ENCODE results near the gene KRTAP5-7. TPM values are rescaled to one million over a fixed set of nuclear protein-coding genes. Genes with fewer than 3 reads are reported as not detected.
A peak's percentile ranks its signal among the peaks of the same experiment; 100 is the strongest.

Gene KRTAP5-7
- total RNA-seq, 1 experiment from 2014 or later, result not detected

DNA sequence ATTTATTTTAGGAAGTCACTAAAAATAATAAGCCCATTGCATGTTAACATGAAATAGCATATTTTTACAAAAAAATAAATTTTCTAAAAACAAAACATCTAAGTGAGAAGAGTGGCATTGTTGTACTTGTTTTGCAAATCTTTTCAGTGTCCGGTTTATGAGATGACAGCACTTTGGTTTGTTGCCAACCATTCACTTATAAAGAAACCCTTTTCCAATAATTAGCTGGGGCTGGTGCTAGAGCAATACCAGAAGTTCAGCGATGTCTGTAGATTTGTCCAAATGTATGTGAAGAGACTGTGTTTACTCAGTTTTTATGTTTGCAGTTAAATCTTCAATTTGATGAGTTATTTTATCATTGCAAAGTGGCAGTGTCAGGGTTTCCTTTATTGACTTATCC is 22.1 kb upstream of the KRTAP5-7 start:
- peaks cover 7% of the 10 kb centered on the region for H3K36me3 Mint-ChIP-seq (ENCODE audit: insufficient read depth, unreplicated experiment)
- CTCF ChIA-PET, result no interaction called here

DNA sequence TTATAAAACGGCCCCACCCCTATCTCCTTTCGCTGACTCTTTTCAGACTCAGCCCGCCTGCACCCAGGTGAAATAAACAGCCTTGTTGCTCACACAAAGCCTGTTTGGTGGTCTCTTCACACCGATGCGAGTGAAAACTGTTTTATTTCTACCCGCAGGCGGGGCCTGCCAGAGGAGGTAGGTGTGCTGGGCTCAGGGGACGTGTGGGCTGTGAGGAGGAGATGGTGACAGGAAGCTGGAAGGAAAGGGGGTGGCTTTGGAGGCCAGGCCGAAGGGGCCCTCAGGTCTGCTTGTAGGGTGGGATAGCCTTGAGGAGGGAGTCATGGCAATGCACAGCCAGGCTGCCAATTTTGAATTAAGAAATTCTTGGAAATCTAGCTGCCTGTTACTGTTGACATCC is 21.3 kb upstream of the KRTAP5-7 start:
- Mint-ChIP-seq H3K27ac (ENCODE audit: unreplicated experiment) (no peak overlapping the region), H3K9me3 (ENCODE audit: unreplicated experiment) (peaks cover 12% of the 10 kb centered on the region), H3K4me1 (ENCODE audit: low read depth, unreplicated experiment) (no peaks in the 10 kb centered on the region), H3K27me3 (ENCODE audit: insufficient read depth, unreplicated experiment) (no peaks in the 10 kb centered on the region), H3K4me3 (ENCODE audit: unreplicated experiment) (no peak overlapping the region), H3K36me3 (ENCODE audit: insufficient read depth, unreplicated experiment) (peaks cover 2% of the 10 kb centered on the region)
- Histone ChIP-seq H3K4me3 (ENCODE audit: low read depth, low read length) (no peak overlapping the region), H3K36me3 (ENCODE audit: control insufficient read depth, insufficient read depth, low read length) (peaks cover 1% of the 10 kb centered on the region; the same call in 1 of the 2 replicates), H3K9me3 (no peaks in the 10 kb centered on the region), H3K4me1 (no peaks in the 10 kb centered on the region), H3K27me3 (replicated peaks; ENCODE audit: control insufficient read depth, insufficient read depth, low read length) (no peaks in the 10 kb centered on the region)
- POLR2A ChIA-PET, result no interaction called here
- TF ChIP-seq, protein P1, sequence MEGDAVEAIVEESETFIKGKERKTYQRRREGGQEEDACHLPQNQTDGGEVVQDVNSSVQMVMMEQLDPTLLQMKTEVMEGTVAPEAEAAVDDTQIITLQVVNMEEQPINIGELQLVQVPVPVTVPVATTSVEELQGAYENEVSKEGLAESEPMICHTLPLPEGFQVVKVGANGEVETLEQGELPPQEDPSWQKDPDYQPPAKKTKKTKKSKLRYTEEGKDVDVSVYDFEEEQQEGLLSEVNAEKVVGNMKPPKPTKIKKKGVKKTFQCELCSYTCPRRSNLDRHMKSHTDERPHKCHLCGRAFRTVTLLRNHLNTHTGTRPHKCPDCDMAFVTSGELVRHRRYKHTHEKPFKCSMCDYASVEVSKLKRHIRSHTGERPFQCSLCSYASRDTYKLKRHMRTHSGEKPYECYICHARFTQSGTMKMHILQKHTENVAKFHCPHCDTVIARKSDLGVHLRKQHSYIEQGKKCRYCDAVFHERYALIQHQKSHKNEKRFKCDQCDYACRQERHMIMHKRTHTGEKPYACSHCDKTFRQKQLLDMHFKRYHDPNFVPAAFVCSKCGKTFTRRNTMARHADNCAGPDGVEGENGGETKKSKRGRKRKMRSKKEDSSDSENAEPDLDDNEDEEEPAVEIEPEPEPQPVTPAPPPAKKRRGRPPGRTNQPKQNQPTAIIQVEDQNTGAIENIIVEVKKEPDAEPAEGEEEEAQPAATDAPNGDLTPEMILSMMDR (IDR thresholded peaks at IDR 0.05; ENCODE audit: insufficient read depth in 1 of 2, low read depth in 1 of 2, low read length in 1 of 2, severe bottlenecking in 1 of 2, unreplicated experiment in 1 of 2), result no peak
- peak in 1 of 2 experiments; percentile 23 for DNase-seq
- CTCF ChIA-PET, result no interaction called here
- intact Hi-C loops (cut with micrococcal nuclease; ENCODE audit: unreplicated experiment), result no loop called here
- no TSS peak for BruUV-seq (replicated peaks)

More for the DNA sequence above, 22.1 kb upstream of the KRTAP5-7 start:
- Histone ChIP-seq H3K27me3 (replicated peaks; ENCODE audit: control insufficient read depth, insufficient read depth, low read length) (no peaks in the 10 kb centered on the region), H3K36me3 (ENCODE audit: control insufficient read depth, insufficient read depth, low read length) (peaks cover 3% of the 10 kb centered on the region), H3K4me1 (no peaks in the 10 kb centered on the region), H3K9me3 (no peaks in the 10 kb centered on the region), H3K4me3 (ENCODE audit: low read depth, low read length) (no peak overlapping the region)
- no peak overlapping the region for H3K4me3 Mint-ChIP-seq (ENCODE audit: unreplicated experiment)
- TF ChIP-seq, protein P1 (IDR thresholded peaks at IDR 0.05; ENCODE audit: insufficient read depth in 1 of 2, low read depth in 1 of 2, low read length in 1 of 2, severe bottlenecking in 1 of 2, unreplicated experiment in 1 of 2), result no peak
- H3K27me3 Mint-ChIP-seq (ENCODE audit: insufficient read depth, unreplicated experiment), result no peaks in the 10 kb centered on the region
- POLR2A ChIA-PET, result no interaction called here
- BruUV-seq (replicated peaks), result no TSS peak
- DNase-seq, result no peak
- H3K4me1 Mint-ChIP-seq (ENCODE audit: low read depth, unreplicated experiment), result no peaks in the 10 kb centered on the region
- intact Hi-C loops (cut with micrococcal nuclease; ENCODE audit: unreplicated experiment), result no loop called here
- no peak overlapping the region for H3K27ac Mint-ChIP-seq (ENCODE audit: unreplicated experiment)
- H3K9me3 Mint-ChIP-seq (ENCODE audit: unreplicated experiment), result peaks cover 11% of the 10 kb centered on the region

DNA sequence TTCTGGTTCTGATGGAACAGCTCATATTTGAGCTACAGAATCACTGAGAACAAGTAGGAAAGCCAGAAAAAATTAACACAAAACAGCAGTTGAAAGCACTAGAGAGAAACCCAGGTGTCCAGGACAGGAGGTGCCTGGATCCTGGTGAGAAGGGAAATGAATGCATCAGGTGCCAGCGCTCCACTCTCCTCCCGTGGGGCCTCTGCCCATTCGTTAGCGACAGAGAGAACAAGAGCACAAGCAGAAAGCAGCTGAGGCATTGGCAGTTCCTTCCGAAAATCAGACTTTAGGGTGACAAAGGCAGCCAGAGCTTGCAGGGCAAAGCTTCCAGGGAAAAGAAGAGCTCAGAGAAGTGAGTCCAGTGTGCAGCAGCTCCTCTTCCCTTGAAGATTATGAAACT is 20.0 kb upstream of the KRTAP5-7 start:
- peak in 1 of 2 experiments; percentile 8 for DNase-seq
- Histone ChIP-seq H3K36me3 (ENCODE audit: control insufficient read depth, insufficient read depth, low read length) (peaks cover 1% of the 10 kb centered on the region; the same call in 1 of the 2 replicates), H3K4me3 (ENCODE audit: low read depth, low read length) (no peak overlapping the region), H3K27me3 (replicated peaks; ENCODE audit: control insufficient read depth, insufficient read depth, low read length) (no peaks in the 10 kb centered on the region), H3K9me3 (no peaks in the 10 kb centered on the region), H3K4me1 (no peaks in the 10 kb centered on the region)
- Mint-ChIP-seq H3K36me3 (ENCODE audit: insufficient read depth, unreplicated experiment) (no peaks in the 10 kb centered on the region), H3K27ac (ENCODE audit: unreplicated experiment) (no peak overlapping the region), H3K4me1 (ENCODE audit: low read depth, unreplicated experiment) (no peaks in the 10 kb centered on the region), H3K9me3 (ENCODE audit: unreplicated experiment) (peaks cover 16% of the 10 kb centered on the region), H3K27me3 (ENCODE audit: insufficient read depth, unreplicated experiment) (peaks cover under 1% of the 10 kb centered on the region), H3K4me3 (ENCODE audit: unreplicated experiment) (no peak overlapping the region)
- CTCF ChIA-PET, result interaction anchor here (0.6 to 0.9 kb wide), 2 partner anchors 54 to 293 kb away, joined by 3 read pairs; partner anchors contain the start of gene NADSYN1
- TF ChIP-seq, protein P1 (IDR thresholded peaks at IDR 0.05; ENCODE audit: insufficient read depth in 1 of 2, low read depth in 1 of 2, low read length in 1 of 2, severe bottlenecking in 1 of 2, unreplicated experiment in 1 of 2), result no peak
- POLR2A ChIA-PET, result no interaction called here
- intact Hi-C loops (cut with micrococcal nuclease; ENCODE audit: unreplicated experiment), result no loop called here
- no TSS peak for BruUV-seq (replicated peaks)
